ENCODE data around the gene SPOCK1.

Gene SPOCK1

DNA sequence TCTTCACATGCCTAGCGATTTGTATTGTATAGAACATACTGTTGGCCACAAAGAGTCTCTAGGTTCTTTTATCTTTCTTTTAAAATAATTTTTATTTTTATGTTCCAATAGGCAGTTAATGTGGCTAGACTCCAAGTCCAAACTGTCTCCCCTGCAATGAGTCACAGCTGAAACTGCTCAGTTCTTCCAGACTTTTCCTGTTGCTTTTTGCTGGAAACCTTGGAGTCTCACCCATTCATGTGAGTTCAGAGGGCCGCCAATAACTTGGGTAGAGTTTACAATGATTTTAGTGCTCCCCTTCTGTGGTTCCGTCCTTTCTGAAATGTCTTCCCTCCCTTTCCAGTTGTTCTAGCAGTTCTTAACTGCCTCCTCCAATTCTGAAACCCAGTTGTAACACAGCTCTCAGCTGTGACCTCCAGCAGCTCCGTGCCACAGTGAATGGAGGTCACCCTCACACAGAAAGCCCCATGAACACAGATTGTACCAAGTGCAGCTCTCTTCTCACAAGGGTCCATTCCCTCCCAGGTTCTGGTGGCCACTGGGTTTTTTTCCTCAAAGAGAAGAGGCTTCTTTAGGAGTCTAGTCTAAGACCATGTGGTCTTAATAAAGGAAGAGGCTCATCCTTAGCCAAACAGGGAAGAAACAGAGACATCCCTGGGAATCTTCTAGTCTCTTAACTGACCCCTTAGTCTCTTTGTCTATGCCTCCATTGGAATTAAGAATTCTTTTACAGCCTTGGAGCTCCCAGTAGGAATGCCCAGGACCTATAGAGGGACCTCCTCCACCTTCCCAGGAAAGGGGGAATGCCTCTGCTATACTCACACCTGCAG, 198.5 kb downstream of the SPOCK1 start:
- no peak for DNase-seq (ENCODE audit: low read depth in 2 of 2)

GRCh38 chr5:137296213-137296781, 202.8 kb downstream of the SPOCK1 start:
- DNase-seq (ENCODE audit: low read depth in 2 of 2), result no peak

DNA sequence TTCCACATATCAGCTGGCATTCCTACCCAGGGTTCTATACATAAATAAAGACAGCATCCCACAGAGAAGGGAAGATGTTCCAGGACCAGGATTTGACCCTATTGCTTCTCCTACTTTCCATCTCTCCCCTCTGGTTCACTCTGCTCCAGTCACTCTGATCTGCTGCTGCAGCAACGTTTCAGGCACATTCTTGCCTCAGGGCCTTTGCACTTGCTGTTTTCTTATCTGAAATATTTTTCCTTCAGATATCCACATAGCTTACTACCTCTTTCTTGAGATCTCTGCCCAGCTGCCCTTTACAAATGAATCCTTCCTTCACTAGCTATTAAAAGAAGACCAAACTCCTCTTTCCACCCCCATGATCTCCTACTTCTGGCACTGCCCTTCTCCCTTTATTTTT, 204.5 kb downstream of the SPOCK1 start:
- no peak for DNase-seq (ENCODE audit: low read depth in 2 of 2)

GRCh38 chr5:137292461-137293027, 206.6 kb downstream of the SPOCK1 start:
- no peak for DNase-seq (ENCODE audit: low read depth in 2 of 2)

GRCh38 chr5:137291436-137291835, 207.7 kb downstream of the SPOCK1 start:
- DNase-seq (ENCODE audit: low read depth in 2 of 2), result no peak

DNA sequence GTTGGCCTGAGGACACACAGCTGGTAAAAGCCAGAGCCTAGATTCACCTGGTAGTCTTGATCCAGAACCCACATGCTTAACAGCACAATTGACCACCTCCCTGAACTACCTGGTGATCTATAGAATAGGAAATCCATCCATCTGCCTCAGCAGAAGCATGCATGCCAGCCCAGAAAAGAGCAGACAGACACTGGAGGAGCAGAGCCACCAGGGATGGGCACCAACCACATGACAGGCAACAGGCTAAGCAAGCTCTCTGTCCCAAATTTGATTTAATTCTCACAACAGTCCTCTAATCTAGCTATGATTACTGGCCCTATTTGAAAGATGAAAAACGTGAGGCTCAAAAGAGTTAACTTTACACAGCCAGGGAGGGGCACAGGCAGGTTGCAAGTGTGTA, 208.1 kb downstream of the SPOCK1 start:
- no peak for DNase-seq (ENCODE audit: low read depth in 2 of 2)

GRCh38 chr5:137290373-137290772, 208.8 kb downstream of the SPOCK1 start:
- no peak for DNase-seq (ENCODE audit: low read depth in 2 of 2)

GRCh38 chr5:137289856-137290255, 209.3 kb downstream of the SPOCK1 start:
- no peak for DNase-seq (ENCODE audit: low read depth in 2 of 2)

- no peak for DNase-seq (ENCODE audit: low read depth in 2 of 2)
Observed at GRCh38 chr5:137287569-137287968, 211.6 kb downstream of the SPOCK1 start.

DNA sequence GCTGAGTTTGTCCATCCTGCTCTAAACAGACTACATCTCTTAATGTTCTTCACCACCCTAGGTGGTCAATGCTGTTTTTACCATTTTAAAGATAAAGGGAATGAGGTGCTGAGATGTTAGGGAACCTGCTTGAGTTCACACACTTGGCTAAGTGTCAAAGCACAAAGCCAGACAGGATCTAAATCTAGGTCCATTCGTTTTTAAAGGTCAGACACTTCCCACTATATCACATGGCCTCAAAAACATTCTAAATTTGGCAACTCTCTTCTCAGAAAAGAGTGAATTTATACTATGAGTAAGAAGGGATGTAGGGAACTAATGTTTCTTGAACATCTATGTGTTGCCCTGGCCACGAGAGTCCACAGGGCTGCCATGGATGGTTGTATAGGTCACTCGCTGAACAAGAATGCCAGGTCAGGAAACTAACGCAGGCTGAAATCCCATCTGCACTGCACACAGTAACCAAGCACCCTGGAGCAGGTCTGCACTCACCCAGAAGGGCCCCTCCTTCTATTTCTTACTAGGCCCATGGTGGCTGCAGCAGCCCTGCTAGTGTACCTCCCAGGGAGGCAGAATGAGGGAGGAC, 213.0 kb downstream of the SPOCK1 start:
- DNase-seq (ENCODE audit: low read depth in 2 of 2), result no peak

DNA sequence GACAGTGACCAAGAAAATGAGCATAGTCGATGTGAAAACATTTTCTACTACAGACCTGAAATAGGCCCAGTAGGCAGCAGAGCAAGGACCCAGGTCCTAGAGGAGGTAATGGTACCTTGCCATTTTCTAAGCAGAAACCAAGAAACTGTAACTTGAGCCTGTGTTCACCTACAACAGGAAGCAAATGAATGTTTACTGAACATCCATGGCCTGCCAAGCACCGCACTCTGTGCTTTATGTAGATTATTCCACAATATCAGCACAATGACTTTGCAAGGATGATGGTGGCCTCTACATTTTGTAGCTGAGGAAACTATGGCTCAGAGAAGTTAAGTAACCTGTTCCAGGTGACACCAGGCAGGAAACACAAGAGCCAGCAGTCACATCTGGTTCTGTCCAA, 215.3 kb downstream of the SPOCK1 start:
- DNase-seq (ENCODE audit: low read depth in 2 of 2), result no peak

DNA sequence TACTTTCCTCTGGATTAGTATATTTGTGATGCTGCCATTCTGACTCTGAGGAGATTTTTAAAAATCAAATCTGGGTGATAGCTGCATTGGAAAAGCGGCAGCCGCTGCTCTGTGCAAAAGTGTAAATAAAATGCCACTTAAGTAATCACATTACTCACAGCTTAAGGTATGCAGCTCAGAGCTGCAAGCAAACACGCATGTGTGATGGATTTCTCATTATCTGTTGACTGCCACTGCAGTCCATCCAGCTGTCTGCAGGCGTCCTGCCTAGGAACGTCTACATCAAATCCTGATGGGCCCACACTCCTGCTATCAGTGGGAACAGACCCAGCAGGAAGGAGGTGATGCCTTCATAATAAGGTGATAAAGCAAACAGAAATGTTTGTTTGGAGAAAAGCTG, 216.9 kb downstream of the SPOCK1 start:
- no peak for DNase-seq (ENCODE audit: low read depth in 2 of 2)

GRCh38 chr5:137281201-137281600, 217.9 kb downstream of the SPOCK1 start:
- no peak for DNase-seq (ENCODE audit: low read depth in 2 of 2)

- DNase-seq (ENCODE audit: low read depth in 2 of 2), result no peak
Observed at GRCh38 chr5:137280656-137281055, 218.5 kb downstream of the SPOCK1 start.

DNA sequence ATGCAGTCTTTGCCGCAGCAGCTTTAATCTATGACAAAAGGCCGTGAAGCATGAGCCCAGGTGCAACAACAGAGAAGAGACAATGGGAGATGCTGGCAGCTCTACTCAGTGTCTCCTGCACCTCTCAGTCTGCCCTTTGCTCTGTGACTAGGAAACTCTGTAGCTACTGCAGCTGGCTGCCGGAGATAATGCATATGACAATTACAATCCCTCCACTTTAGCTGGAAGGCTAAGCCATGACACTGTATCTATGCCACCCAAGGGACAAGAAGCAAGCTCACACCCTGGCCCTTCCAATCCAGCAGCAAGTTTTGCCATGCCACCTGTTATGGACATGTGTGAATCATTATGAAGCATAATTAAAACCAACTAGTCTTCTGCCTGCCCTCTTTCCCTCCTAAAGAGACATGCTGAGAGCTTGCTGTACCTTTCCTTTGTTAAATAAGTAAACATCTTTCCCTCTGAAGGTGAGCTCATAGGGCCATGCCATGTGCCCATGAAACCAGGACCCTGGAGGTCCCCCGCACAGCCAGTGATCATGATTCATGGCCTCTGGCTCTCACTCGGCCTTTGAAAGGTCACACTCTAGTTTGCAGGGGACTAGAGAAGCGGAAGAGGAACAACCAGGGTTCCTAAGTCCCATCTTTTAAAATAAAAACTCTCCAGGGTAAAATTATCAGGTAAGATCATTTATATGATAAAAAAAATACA, 219.4 kb downstream of the SPOCK1 start:
- DNase-seq (ENCODE audit: low read depth in 2 of 2), result no peak

- no peak for DNase-seq (ENCODE audit: low read depth in 2 of 2)
Observed at GRCh38 chr5:137278476-137278875, 220.7 kb downstream of the SPOCK1 start.

GRCh38 chr5:137275083-137275482, 224.0 kb downstream of the SPOCK1 start:
- DNase-seq (ENCODE audit: low read depth in 2 of 2), result no peak

DNA sequence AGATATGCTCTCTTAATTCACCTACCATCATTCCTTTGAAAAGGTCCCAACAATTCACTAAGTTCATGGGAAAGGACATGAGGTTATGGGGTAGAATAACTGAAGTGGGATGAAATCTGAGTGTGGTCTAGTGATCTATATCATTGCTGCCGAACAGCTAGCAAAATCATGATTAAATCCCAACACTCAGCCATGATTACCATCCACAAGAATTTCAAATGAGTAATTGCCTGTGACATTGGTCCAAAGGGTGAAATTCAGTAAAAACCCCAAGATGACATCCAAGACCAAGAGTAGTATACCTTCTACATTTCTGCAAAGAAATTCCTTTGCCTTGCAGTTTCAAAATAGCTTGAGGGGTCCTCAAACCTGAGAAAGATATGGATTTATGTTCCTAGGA, 225.6 kb downstream of the SPOCK1 start:
- DNase-seq (ENCODE audit: low read depth in 2 of 2), result no peak

DNA sequence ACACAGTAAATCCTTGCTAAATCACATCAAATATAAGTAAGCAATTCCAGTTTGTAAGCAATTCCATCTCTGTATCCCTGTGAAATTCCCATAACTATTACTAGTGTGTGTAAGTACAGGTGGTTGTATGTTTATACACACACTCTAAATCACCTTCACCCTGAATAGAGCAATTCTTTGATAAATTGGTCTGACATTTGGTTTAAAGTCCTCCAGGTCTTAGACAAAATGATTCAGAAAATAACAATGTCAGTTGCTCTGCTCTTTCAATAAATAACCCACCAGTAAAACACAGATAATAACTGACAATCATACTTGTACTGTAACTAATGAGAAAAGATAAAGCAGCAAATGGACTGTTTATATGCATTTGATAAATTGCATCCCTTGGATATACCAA, 226.3 kb downstream of the SPOCK1 start:
- no peak for DNase-seq (ENCODE audit: low read depth in 2 of 2)

- DNase-seq (ENCODE audit: low read depth in 2 of 2), result no peak
Observed at GRCh38 chr5:137269946-137270345, 229.2 kb downstream of the SPOCK1 start.

GRCh38 chr5:137269274-137269673, 229.9 kb downstream of the SPOCK1 start:
- no peak for DNase-seq (ENCODE audit: low read depth in 2 of 2)

DNA sequence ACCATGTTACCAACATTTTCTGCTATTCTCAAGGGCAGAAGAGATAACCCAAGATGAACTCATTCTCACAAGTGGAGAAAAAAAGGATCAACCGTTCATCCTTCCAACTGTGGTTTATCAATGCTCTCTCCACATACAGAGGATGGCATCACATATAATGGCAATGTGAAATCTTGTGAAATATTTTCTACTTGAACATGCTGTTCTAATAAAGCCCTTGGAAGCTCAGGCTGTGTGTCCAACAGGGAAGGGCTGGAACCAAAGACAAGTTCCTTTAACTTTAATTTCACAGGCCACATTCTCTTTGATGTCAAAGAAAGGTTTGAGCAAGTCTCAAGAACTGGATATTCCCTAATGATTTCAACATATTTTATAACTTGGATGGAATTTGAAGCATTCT, 230.5 kb downstream of the SPOCK1 start:
- no peak for DNase-seq (ENCODE audit: low read depth in 2 of 2)
